HepG2 (cell line): ENCODE results near the gene RPS15A. TPM values are rescaled to one million over a fixed set of nuclear protein-coding genes. Genes with fewer than 3 reads are reported as not detected.
A peak's percentile ranks its signal among the peaks of the same experiment; 100 is the strongest.

ENCODE experiments used
- AGO2 ChIP-seq: fragments of 200-400 bp; formaldehyde crosslinking; optimal IDR thresholded peaks from 2 replicates; pipeline ENCODE3; 2017; ENCODE audit warnings: mild to moderate bottlenecking, low read depth, low read length, moderate library complexity
- CBX1 ChIP-seq: IDR thresholded peaks from one replicate; pipeline ENCODE4 v1.6.1; 2016; ENCODE audit warnings: antibody characterized with exemption, low read depth
- CBX5 ChIP-seq: sonication (generic); formaldehyde crosslinking; IDR thresholded peaks from 2 replicates; pipeline ENCODE4 v1.4.0; 2020; ENCODE audit warnings: missing genetic modification reagents, borderline replicate concordance
- GATA4 ChIP-seq: sonication (generic); IDR thresholded peaks from 2 replicates; pipeline ENCODE4 v1.6.1; 2016; ENCODE audit warnings: antibody characterized with exemption, low read depth, borderline replicate concordance
- HDAC6 ChIP-seq: fragments of 200-600 bp; sonication (generic); IDR thresholded peaks from 2 replicates; pipeline ENCODE4 v1.7.0; 2017; ENCODE audit warnings: mild to moderate bottlenecking, antibody characterized with exemption, low read length, low read depth
- HNRNPK ChIP-seq: fragments of 200-400 bp; formaldehyde crosslinking; IDR thresholded peaks from 2 replicates; pipeline ENCODE4 v1.6.1; 2018; ENCODE audit warnings: low read length, low read depth, moderate library complexity, mild to moderate bottlenecking; ENCODE audit not compliant: poor library complexity, severe bottlenecking
- IKZF1 ChIP-seq: fragments of 450-650 bp; IDR thresholded peaks from 2 replicates; pipeline ENCODE4 v1.7.1; 2016
- MBNL3 ChIP-seq: fragments of 250-450 bp; sonication (Bioruptor Pico); conservative IDR thresholded peaks from 2 replicates; pipeline ENCODE4 v1.8.0; 2022; ENCODE audit warnings: mild to moderate bottlenecking, inconsistent platforms
- MIER2 ChIP-seq: IDR thresholded peaks from 2 replicates; pipeline ENCODE4 v1.6.1; 2016; ENCODE audit warnings: missing biosample characterization, missing genetic modification reagents
- NRL ChIP-seq: sonication (generic); formaldehyde crosslinking; IDR thresholded peaks from 2 replicates; pipeline ENCODE4 v1.5.0; 2020; ENCODE audit warnings: missing genetic modification reagents, mild to moderate bottlenecking, moderate library complexity, borderline replicate concordance
- PATZ1 ChIP-seq: sonication (generic); formaldehyde crosslinking; IDR thresholded peaks from 2 replicates; pipeline ENCODE4 v1.4.0; 2020; ENCODE audit warnings: missing genetic modification reagents
- SMYD3 ChIP-seq: sonication (generic); formaldehyde crosslinking; IDR thresholded peaks from 2 replicates; pipeline ENCODE4 v1.8.1; 2023; ENCODE audit warnings: mild to moderate bottlenecking, missing genetic modification reagents
- SUZ12 ChIP-seq: fragments of 150-350 bp; IDR thresholded peaks from 2 replicates; pipeline ENCODE4 v1.6.1; 2014; ENCODE audit warnings: low read depth, low read length
- ZNF296 ChIP-seq: sonication (generic); formaldehyde crosslinking; conservative IDR thresholded peaks from 2 replicates; pipeline ENCODE4 v1.5.0; 2020; ENCODE audit warnings: mild to moderate bottlenecking, missing genetic modification reagents
- ZNF547 ChIP-seq: sonication (generic); formaldehyde crosslinking; IDR thresholded peaks from 2 replicates; pipeline ENCODE4 v1.5.1; 2020; ENCODE audit warnings: mild to moderate bottlenecking, missing genetic modification reagents
- ZNF558 ChIP-seq: sonication (generic); formaldehyde crosslinking; IDR thresholded peaks from 2 replicates; pipeline ENCODE4 v1.9.0; 2022; ENCODE audit warnings: mild to moderate bottlenecking, missing genetic modification reagents, borderline replicate concordance
- ZNF598 ChIP-seq: sonication (generic); formaldehyde crosslinking; IDR thresholded peaks from 2 replicates; pipeline ENCODE4 v1.5.1; 2020; ENCODE audit warnings: mild to moderate bottlenecking, missing genetic modification reagents, borderline replicate concordance
- ZNF646 ChIP-seq: sonication (generic); formaldehyde crosslinking; IDR thresholded peaks from 2 replicates; pipeline ENCODE4 v1.9.0; 2021; ENCODE audit warnings: mild to moderate bottlenecking, missing genetic modification reagents
- ZNF766 ChIP-seq: sonication (generic); formaldehyde crosslinking; IDR thresholded peaks from 2 replicates; pipeline ENCODE4 v1.5.0; 2020; ENCODE audit warnings: missing genetic modification reagents, borderline replicate concordance
- polyA plus RNA-seq, 8 experiments: library from polyadenylated mRNA; depleted of rRNA in 3 of 8; stranded (reverse) in 7 of 8; unstranded in 1 of 8; fragments of >200 nt; fragmentation: Illumina TruSeq in 4 of 8; extraction: Trizol in 4 of 8; gene quantifications; 2 replicates each; pipeline versions ENCODE4 v1.2.1 to v1.2.3, GENCODE V29; 2011 to 2016; ENCODE audit warnings: low read depth in 4 of 8, missing spikeins in 1 of 8, mixed read lengths in 1 of 8; ENCODE audit not compliant: insufficient read depth in 1 of 8
- total RNA-seq, 5 experiments: library from RNA; depleted of rRNA; stranded (reverse); fragments of >200 nt; fragmentation: Illumina TruSeq; extraction: Trizol; gene quantifications; 2 replicates each; pipeline ENCODE4 v1.2.3, GENCODE V29; 2016; ENCODE audit warnings: low read depth in 1 of 5
- TF ChIP-seq, protein P1 (sequence below): sonication (generic); formaldehyde crosslinking; IDR thresholded peaks from 2 replicates; pipeline ENCODE4 v1.5.0; 2020; ENCODE audit warnings: missing genetic modification reagents, mild to moderate bottlenecking, borderline replicate concordance

Gene RPS15A
- total and polyA plus RNA-seq, 2 of the 13 experiments (the other 11 are each of a cell fraction or from before 2014, with no cell fraction given), result 5,489 to 9,457 TPM

GRCh38 chr16:18801145-18801972 lies 11.2 kb upstream of the RPS15A start, which contains the start of gene ARL6IP1 (continued):
- TF ChIP-seq SMYD3 (CRISPR knock-in tag), result peak; percentile 99
- peak; percentile 98 for TF ChIP-seq CBX1
- TF ChIP-seq ZNF296 (CRISPR knock-in tag), result 0 out of 2 replicates have a peak, but pooled peaks have one; percentile 40
- TF ChIP-seq AGO2, result peak; percentile 97
- no peak for TF ChIP-seq HDAC6
- no peak; the same call in 1 of the 2 replicates for TF ChIP-seq ZNF646 (CRISPR knock-in tag)
- TF ChIP-seq PATZ1 (CRISPR knock-in tag), result peak; percentile 34
- TF ChIP-seq, protein P1, sequence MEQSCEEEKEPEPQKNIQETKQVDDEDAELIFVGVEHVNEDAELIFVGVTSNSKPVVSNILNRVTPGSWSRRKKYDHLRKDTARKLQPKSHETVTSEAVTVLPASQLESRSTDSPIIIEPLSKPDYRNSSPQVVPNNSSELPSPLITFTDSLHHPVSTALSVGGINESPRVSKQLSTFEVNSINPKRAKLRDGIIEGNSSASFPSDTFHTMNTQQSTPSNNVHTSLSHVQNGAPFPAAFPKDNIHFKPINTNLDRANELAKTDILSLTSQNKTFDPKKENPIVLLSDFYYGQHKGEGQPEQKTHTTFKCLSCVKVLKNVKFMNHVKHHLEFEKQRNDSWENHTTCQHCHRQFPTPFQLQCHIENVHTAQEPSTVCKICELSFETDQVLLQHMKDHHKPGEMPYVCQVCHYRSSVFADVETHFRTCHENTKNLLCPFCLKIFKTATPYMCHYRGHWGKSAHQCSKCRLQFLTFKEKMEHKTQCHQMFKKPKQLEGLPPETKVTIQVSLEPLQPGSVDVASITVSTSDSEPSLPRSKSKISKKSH (CRISPR knock-in tag), result peak; percentile 85
- peak; percentile 97 for TF ChIP-seq ZNF598 (CRISPR knock-in tag)
- TF ChIP-seq ZNF547 (CRISPR knock-in tag), result peak; percentile 99
- peak; percentile 87 for TF ChIP-seq MIER2 (CRISPR knock-in tag)
- peak; percentile 97 for TF ChIP-seq ZNF766 (CRISPR knock-in tag)
- TF ChIP-seq SUZ12, result peak; percentile 81
- TF ChIP-seq ZNF558 (CRISPR knock-in tag), result peak; percentile 99
- peak; percentile 87 for TF ChIP-seq HNRNPK
- no peak for TF ChIP-seq MBNL3 (CRISPR knock-in tag)
- no peak for TF ChIP-seq IKZF1
- TF ChIP-seq CBX5 (CRISPR knock-in tag), result peak; percentile 95; the same call in 1 of the 2 replicates
- peak; percentile 98 for TF ChIP-seq GATA4
- TF ChIP-seq NRL, result peak; percentile 99
